IMR-90 (cell line): Measurements from ENCODE around the gene RRP1B. TPM values are rescaled to one million over a fixed set of nuclear protein-coding genes. Genes with fewer than 3 reads are reported as not detected.

Experiments used
- ATAC-seq: fragments of 200-7000 bp; cut with Tn5 transposase; 2 replicates; pipeline ENCODE4 v1.9.1; 2020; ENCODE audit warnings: low read depth, mild to moderate bottlenecking, moderate library complexity
- BruUV-seq: library from RNA; stranded (reverse); fragments of 400-500 nt; replicated peaks from 2 replicates; lab custom pipeline; 2021; lab: Mats Ljungman, UMichigan
- CTCF ChIA-PET: fragments of 300-600 bp; formaldehyde crosslinking; extraction: SDS; loops from one replicate; lab custom pipeline; 2021; ENCODE audit warnings: antibody characterized with exemption; lab: Yijun Ruan, JAX
- POLR2A ChIA-PET: fragments of 300-600 bp; sonication (Branson Sonifier 250); formaldehyde crosslinking; loops from one replicate; lab custom pipeline; 2022; ENCODE audit warnings: antibody characterized with exemption; ENCODE audit not compliant: unreplicated experiment; lab: Charles Lee
- DNase-seq: peaks from one replicate; pipeline ENCODE4 v3.0.0; 2013
- H2AFZ ChIP-seq: replicated peaks from 2 replicates; pipeline ENCODE3; 2013; ENCODE audit warnings: low read length, mild to moderate bottlenecking; ENCODE audit not compliant: poor library complexity
- H2AK5ac ChIP-seq: 2 replicates; pipeline ENCODE4 v1.6.1; 2013; ENCODE audit warnings: low read depth, low read length, inconsistent platforms
- H2AK9ac ChIP-seq: replicated peaks from 2 replicates; pipeline ENCODE3; 2013; ENCODE audit warnings: mild to moderate bottlenecking, low read depth, low read length, moderate library complexity; ENCODE audit not compliant: poor library complexity
- H2BK120ac ChIP-seq: 2 replicates; pipeline ENCODE4 v1.6.1; 2013; ENCODE audit warnings: low read depth, low read length, inconsistent platforms
- H2BK15ac ChIP-seq: 3 replicates; pipeline ENCODE4 v1.6.1; 2013; ENCODE audit warnings: low read depth, low read length, inconsistent platforms
- H2BK20ac ChIP-seq: 2 replicates; pipeline ENCODE4 v1.6.1; 2013; ENCODE audit warnings: low read depth, mild to moderate bottlenecking, inconsistent platforms, low read length, moderate library complexity
- H2BK5ac ChIP-seq: 2 replicates; pipeline ENCODE4 v1.6.1; 2013; ENCODE audit warnings: mild to moderate bottlenecking, low read depth, low read length, inconsistent platforms; ENCODE audit not compliant: poor library complexity, severe bottlenecking
- H3K14ac ChIP-seq: replicated peaks from 2 replicates; pipeline ENCODE4 v1.6.1; 2013; ENCODE audit warnings: low read depth, low read length, inconsistent platforms
- H3K18ac ChIP-seq: 2 replicates; pipeline ENCODE4 v1.6.1; 2013; ENCODE audit warnings: low read depth, low read length, control low read depth
- H3K23ac ChIP-seq: 2 replicates; pipeline ENCODE4 v1.6.1; 2013; ENCODE audit warnings: low read depth, low read length, inconsistent platforms
- H3K27ac ChIP-seq: 2 replicates; pipeline ENCODE4 v1.5.1; 2013; ENCODE audit warnings: mild to moderate bottlenecking, control low read depth, low read length; ENCODE audit not compliant: insufficient read depth
- H3K27me3 ChIP-seq: 2 replicates; pipeline ENCODE4 v1.6.1; 2013; ENCODE audit warnings: low read length; ENCODE audit not compliant: control insufficient read depth, insufficient read depth
- H3K36me3 ChIP-seq: 2 replicates; pipeline ENCODE4 v1.6.1; 2013; ENCODE audit warnings: low read length, mixed read lengths; ENCODE audit not compliant: control insufficient read depth, insufficient read depth
- H3K4ac ChIP-seq: 2 replicates; pipeline ENCODE4 v1.6.1; 2013; ENCODE audit warnings: low read depth, low read length, inconsistent platforms
- H3K4me1 ChIP-seq: 2 replicates; pipeline ENCODE4 v1.6.1; 2013; ENCODE audit warnings: low read length, mixed read lengths; ENCODE audit not compliant: control insufficient read depth, insufficient read depth
- H3K4me2 ChIP-seq: 2 replicates; pipeline ENCODE4 v1.6.1; 2013; ENCODE audit warnings: low read depth, mild to moderate bottlenecking, control low read depth, low read length, moderate library complexity
- H3K4me3 ChIP-seq: 2 replicates; pipeline ENCODE4 v1.5.1; 2013; ENCODE audit warnings: low read depth, mild to moderate bottlenecking, control low read depth, low read length, moderate library complexity; ENCODE audit not compliant: insufficient read depth
- H3K56ac ChIP-seq: 2 replicates; pipeline ENCODE4 v1.6.1; 2013; ENCODE audit warnings: low read length, inconsistent platforms; ENCODE audit not compliant: insufficient read depth; ENCODE audit errors: extremely low read depth
- H3K79me1 ChIP-seq, 2 experiments: 2 replicates each; pipeline ENCODE4 v1.6.1; 2013; ENCODE audit warnings: low read length in 2 of 2, inconsistent platforms in 1 of 2, low read depth in 1 of 2
- H3K9ac ChIP-seq: 2 replicates; pipeline ENCODE4 v1.6.1; 2013; ENCODE audit warnings: low read depth, low read length, control low read depth
- H3K9me1 ChIP-seq: 2 replicates; pipeline ENCODE4 v1.6.1; 2013; ENCODE audit warnings: low read length, inconsistent platforms; ENCODE audit not compliant: insufficient read depth
- H3K9me3 ChIP-seq: 2 replicates; pipeline ENCODE4 v1.6.1; 2013; ENCODE audit warnings: low read length; ENCODE audit not compliant: control insufficient read depth, insufficient read depth
- H4K20me1 ChIP-seq: 2 replicates; pipeline ENCODE4 v1.6.1; 2013; ENCODE audit warnings: low read length, inconsistent platforms; ENCODE audit not compliant: insufficient read depth
- H4K5ac ChIP-seq: 2 replicates; pipeline ENCODE4 v1.6.1; 2013; ENCODE audit warnings: mild to moderate bottlenecking, low read depth, low read length, control low read depth
- H4K8ac ChIP-seq, 2 experiments: 2 replicates each; pipeline ENCODE4 v1.6.1; 2013; ENCODE audit warnings: low read depth in 2 of 2, low read length in 2 of 2, control low read depth in 1 of 2, inconsistent platforms in 1 of 2
- H4K91ac ChIP-seq: 2 replicates; pipeline ENCODE4 v1.6.1; 2013; ENCODE audit warnings: low read depth, low read length, inconsistent platforms; ENCODE audit not compliant: insufficient read depth
- BHLHE40 ChIP-seq: fragments of 150-350 bp; IDR thresholded peaks from 2 replicates; pipeline ENCODE4 v1.6.1; 2016; ENCODE audit warnings: mild to moderate bottlenecking, low read depth, low read length
- CEBPB ChIP-seq: IDR thresholded peaks from 2 replicates; pipeline ENCODE4 v1.6.1; 2012; ENCODE audit warnings: low read depth, low read length, improper control_type of control experiment
- CHD1 ChIP-seq: IDR thresholded peaks from 2 replicates; pipeline ENCODE4 v1.6.1; 2012; ENCODE audit warnings: low read depth, low read length, improper control_type of control experiment
- ELK1 ChIP-seq: fragments of 150-350 bp; IDR thresholded peaks from 2 replicates; pipeline ENCODE4 v1.6.1; 2016; ENCODE audit warnings: low read depth, mild to moderate bottlenecking, low read length, moderate library complexity, borderline replicate concordance
- FOS ChIP-seq: fragments of 150-350 bp; IDR thresholded peaks from 2 replicates; pipeline ENCODE4 v1.6.1; 2016; ENCODE audit warnings: low read depth, low read length
- MAFK ChIP-seq: IDR thresholded peaks from 2 replicates; pipeline ENCODE4 v1.6.1; 2012; ENCODE audit warnings: low read depth, low read length, improper control_type of control experiment
- MAZ ChIP-seq: IDR thresholded peaks from 2 replicates; pipeline ENCODE4 v1.6.1; 2012; ENCODE audit warnings: low read depth, mild to moderate bottlenecking, low read length, improper control_type of control experiment, moderate library complexity, borderline replicate concordance
- MXI1 ChIP-seq: IDR thresholded peaks from 2 replicates; pipeline ENCODE4 v1.6.1; 2012; ENCODE audit warnings: low read depth, mild to moderate bottlenecking, low read length, moderate library complexity, borderline replicate concordance
- NFE2L2 ChIP-seq: fragments of 150-350 bp; IDR thresholded peaks from 2 replicates; pipeline ENCODE4 v1.6.1; 2016; ENCODE audit warnings: low read depth, mild to moderate bottlenecking, low read length
- POLR2A ChIP-seq: IDR thresholded peaks from 2 replicates; pipeline ENCODE4 v1.6.1; 2012; ENCODE audit warnings: mild to moderate bottlenecking, low read depth, low read length
- RAD21 ChIP-seq: IDR thresholded peaks from 2 replicates; pipeline ENCODE4 v1.6.1; 2012; ENCODE audit warnings: low read length, improper control_type of control experiment
- RCOR1 ChIP-seq: IDR thresholded peaks from 2 replicates; pipeline ENCODE4 v1.6.1; 2012; ENCODE audit warnings: mild to moderate bottlenecking, low read length, improper control_type of control experiment; ENCODE audit not compliant: insufficient replicate concordance
- RFX5 ChIP-seq: IDR thresholded peaks from 2 replicates; pipeline ENCODE4 v1.8.0; 2012; ENCODE audit warnings: low read depth, mild to moderate bottlenecking, low read length, moderate library complexity
- SMC3 ChIP-seq: fragments of 150-350 bp; IDR thresholded peaks from 2 replicates; pipeline ENCODE4 v1.6.1; 2016; ENCODE audit warnings: low read depth, mild to moderate bottlenecking, antibody characterized with exemption, low read length, moderate library complexity
- WGBS, 2 experiments: methylation state at CpG; one replicate each; pipeline versions ENCODE4 v1.1.5 to v1.1.7; 2013; ENCODE audit warnings: missing lambda C conversion rate in 2 of 2; ENCODE audit not compliant: insufficient read length in 1 of 2; ENCODE audit errors: extremely low coverage in 2 of 2; 5-methylcytosine and 5-hydroxymethylcytosine counted together
- dilution Hi-C: fragments of 300-500 bp; cut with HindIII; formaldehyde crosslinking; loops from one replicate; pipeline ENCODE4 v1.14.3; 2018; ENCODE audit warnings: low sequenced_read_pairs; ENCODE audit not compliant: unreplicated experiment
- in situ Hi-C: fragments of 300-500 bp; cut with MboI; formaldehyde crosslinking; loops from 3 replicates; pipeline ENCODE4 v1.14.3; 2019; ENCODE audit warnings: low sequenced_read_pairs, inconsistent platforms, mixed read lengths
- intact Hi-C: fragments of 100-400 bp; cut with micrococcal nuclease; formaldehyde crosslinking; loops from 2 replicates; pipeline ENCODE4 v1.10.0; 2022
- polyA plus RNA-seq, 3 experiments: library from polyadenylated mRNA; depleted of rRNA; stranded (reverse); fragments of >200 nt; gene quantifications; 2 replicates each; pipeline ENCODE4 v1.2.3, GENCODE V29; 2012; ENCODE audit warnings: low replicate concordance in 1 of 3
- total RNA-seq: library from RNA; depleted of rRNA; stranded (reverse); fragments of >200 nt; gene quantifications from 2 replicates; pipeline ENCODE4 v1.2.3, GENCODE V29; 2012
- TF ChIP-seq, protein P1 (sequence below): fragments of 150-350 bp; IDR thresholded peaks from 2 replicates; pipeline ENCODE4 v1.6.1; 2017; ENCODE audit warnings: mild to moderate bottlenecking, antibody characterized with exemption, low read length, low read depth
- TF ChIP-seq, protein P2 (sequence below): conservative IDR thresholded peaks from 2 replicates; pipeline ENCODE4 v1.5.1; 2012; ENCODE audit warnings: mild to moderate bottlenecking, low read depth, low read length, improper control_type of control experiment

RRP1B gene
- total and polyA plus RNA-seq, 2 of the 4 experiments (the other 2 are of a cell fraction): 11.1 to 16.1 TPM

DNA sequence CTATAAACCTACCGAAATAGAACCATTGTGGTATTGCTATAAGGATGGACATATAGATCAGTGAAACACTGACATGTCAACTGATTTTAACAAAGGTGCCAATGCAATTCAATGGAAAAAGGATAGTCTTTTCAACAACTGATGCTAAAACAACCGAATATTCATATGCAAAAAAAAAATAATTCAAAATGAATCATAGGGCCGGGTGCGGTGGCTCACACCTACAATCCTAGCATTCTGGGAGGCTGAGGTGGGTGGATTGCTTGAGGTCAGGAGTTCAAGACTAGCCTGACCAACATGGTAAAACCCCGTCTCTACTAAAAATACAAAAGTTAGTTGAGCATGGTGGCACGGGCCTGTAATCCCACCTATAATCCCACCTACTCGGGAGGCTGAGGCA lies 23.9 kb upstream of the RRP1B start:
- intact Hi-C loops: no loop called here
- no peak overlapping the region for H3K4me3 ChIP-seq
- BruUV-seq: no TSS peak
- no peak overlapping the region for H3K4ac ChIP-seq
- no peak overlapping the region for H4K5ac ChIP-seq
- peaks cover 10% of the 10 kb centered on the region for H3K9me1 ChIP-seq
- H2AK9ac ChIP-seq: no peak overlapping the region
- in situ Hi-C loops: no loop called here
- no peak overlapping the region for H4K8ac ChIP-seq
- H3K18ac ChIP-seq: no peak overlapping the region
- DNase-seq (no peak), ATAC-seq (no peak)
- no peaks in the 10 kb centered on the region for H3K36me3 ChIP-seq
- H3K27ac ChIP-seq: no peak overlapping the region
- no peak overlapping the region for H2AK5ac ChIP-seq
- H3K9me3 ChIP-seq: no peaks in the 10 kb centered on the region
- H3K27me3 ChIP-seq: no peaks in the 10 kb centered on the region
- no peak overlapping the region for H3K56ac ChIP-seq
- dilution Hi-C loops: no loop called here
- no CpG with 5 or more reads among the region's 7 CpGs for WGBS, 2 experiments
- no peak overlapping the region for H3K14ac ChIP-seq
- no peaks in the 10 kb centered on the region for H4K20me1 ChIP-seq
- H4K91ac ChIP-seq: no peak overlapping the region
- H2BK120ac ChIP-seq: no peak overlapping the region
- no peak overlapping the region for H2BK5ac ChIP-seq
- H3K4me1 ChIP-seq: peaks cover 13% of the 10 kb centered on the region
- POLR2A ChIA-PET: no interaction called here
- TF ChIP-seq BHLHE40: no peak
- no peak for TF ChIP-seq RFX5
- TF ChIP-seq, protein P1, sequence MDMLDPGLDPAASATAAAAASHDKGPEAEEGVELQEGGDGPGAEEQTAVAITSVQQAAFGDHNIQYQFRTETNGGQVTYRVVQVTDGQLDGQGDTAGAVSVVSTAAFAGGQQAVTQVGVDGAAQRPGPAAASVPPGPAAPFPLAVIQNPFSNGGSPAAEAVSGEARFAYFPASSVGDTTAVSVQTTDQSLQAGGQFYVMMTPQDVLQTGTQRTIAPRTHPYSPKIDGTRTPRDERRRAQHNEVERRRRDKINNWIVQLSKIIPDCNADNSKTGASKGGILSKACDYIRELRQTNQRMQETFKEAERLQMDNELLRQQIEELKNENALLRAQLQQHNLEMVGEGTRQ: no peak
- no peak for TF ChIP-seq CEBPB
- TF ChIP-seq MAZ: no peak
- TF ChIP-seq ELK1: no peak
- TF ChIP-seq RCOR1: no peak
- no peak for TF ChIP-seq SMC3
- no peak for TF ChIP-seq NFE2L2
- no peak for TF ChIP-seq MXI1
- TF ChIP-seq CHD1: no peak
- no peak for TF ChIP-seq MAFK
- no peak for TF ChIP-seq RAD21
- no peak for TF ChIP-seq FOS
- TF ChIP-seq POLR2A: no peak
- TF ChIP-seq, protein P2, sequence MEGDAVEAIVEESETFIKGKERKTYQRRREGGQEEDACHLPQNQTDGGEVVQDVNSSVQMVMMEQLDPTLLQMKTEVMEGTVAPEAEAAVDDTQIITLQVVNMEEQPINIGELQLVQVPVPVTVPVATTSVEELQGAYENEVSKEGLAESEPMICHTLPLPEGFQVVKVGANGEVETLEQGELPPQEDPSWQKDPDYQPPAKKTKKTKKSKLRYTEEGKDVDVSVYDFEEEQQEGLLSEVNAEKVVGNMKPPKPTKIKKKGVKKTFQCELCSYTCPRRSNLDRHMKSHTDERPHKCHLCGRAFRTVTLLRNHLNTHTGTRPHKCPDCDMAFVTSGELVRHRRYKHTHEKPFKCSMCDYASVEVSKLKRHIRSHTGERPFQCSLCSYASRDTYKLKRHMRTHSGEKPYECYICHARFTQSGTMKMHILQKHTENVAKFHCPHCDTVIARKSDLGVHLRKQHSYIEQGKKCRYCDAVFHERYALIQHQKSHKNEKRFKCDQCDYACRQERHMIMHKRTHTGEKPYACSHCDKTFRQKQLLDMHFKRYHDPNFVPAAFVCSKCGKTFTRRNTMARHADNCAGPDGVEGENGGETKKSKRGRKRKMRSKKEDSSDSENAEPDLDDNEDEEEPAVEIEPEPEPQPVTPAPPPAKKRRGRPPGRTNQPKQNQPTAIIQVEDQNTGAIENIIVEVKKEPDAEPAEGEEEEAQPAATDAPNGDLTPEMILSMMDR: no peak
- no peak overlapping the region for H2BK15ac ChIP-seq
- H2BK20ac ChIP-seq: no peak overlapping the region
- H3K9ac ChIP-seq: no peak overlapping the region
- no peak overlapping the region for H2AFZ ChIP-seq
- CTCF ChIA-PET: interaction anchor here (1.3 kb wide), 1 partner anchor 15 kb away, joined by 4 read pairs; no protein-coding TSS in a partner anchor
- H3K23ac ChIP-seq: no peak overlapping the region
- H3K4me2 ChIP-seq: no peak overlapping the region
- no peaks in the 10 kb centered on the region for H3K79me1 ChIP-seq
